ENCODE results near the gene ZBTB7A.
"Not testable (repeated sequence)": the region's sequence is repeated elsewhere in the genome, so short reads cannot be mapped to it uniquely, and the experiment has no call there.

The ZBTB7A gene

GRCh38 chr19:4012975-4013634 is 53.6 kb downstream of the ZBTB7A start:
- TF ChIP-seq CTCF (IDR thresholded peaks at IDR 0.05; ENCODE audit: borderline replicate concordance, control extremely low read depth, extremely low read depth, insufficient read depth, missing control alignments) = no peak
- DNase-seq (ENCODE audit: low spot score) = no peak
- in situ Hi-C loops (cut with MboI; ENCODE audit: low sequenced_read_pairs, unreplicated experiment) = no loop called here

DNA sequence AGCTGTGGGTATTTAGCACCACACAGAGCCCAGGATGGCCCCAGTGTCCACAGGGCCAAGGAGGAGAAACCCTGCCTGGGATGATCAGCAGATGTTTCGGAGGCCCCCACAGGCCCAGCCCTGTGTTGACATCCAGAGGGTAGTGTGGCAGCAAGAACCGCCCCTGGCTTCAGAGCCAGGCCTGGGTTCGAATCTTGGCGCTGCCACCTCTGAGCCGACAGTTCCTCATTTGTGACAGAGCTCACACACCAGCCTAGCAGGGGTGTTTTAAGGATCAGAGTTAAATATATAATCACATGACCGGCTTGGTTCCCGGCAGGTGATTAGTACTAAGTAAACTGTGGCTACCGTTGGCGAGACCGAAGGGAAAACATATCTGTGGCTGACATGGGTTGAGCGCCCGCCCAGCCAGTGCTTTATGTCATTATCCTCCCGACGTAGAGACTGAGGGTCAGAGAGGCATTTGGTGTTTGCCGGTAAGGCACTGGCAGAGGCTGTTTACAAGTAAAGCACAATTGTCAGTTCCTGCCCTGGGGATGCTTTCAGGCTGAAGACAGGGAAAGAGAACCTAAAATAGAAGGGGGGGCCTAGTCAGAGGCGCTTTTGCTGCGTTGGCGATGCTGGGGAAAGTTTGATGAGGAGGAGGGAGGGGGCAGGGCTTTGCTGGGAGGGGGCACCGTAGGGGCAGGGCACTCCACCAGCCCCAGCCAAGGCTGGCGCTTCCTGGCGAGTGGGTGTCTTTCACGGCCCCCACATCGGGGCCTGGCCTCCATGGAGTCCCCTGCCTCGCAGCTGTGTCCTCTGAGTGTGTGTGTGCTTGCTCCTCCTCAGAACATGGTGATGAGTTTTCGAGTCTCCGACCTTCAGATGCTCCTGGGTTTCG is 54.4 kb downstream of the ZBTB7A start:
- no peak for TF ChIP-seq CTCF (IDR thresholded peaks at IDR 0.05; ENCODE audit: borderline replicate concordance, control extremely low read depth, extremely low read depth, insufficient read depth, missing control alignments)
- no peak for DNase-seq (ENCODE audit: low spot score)
- in situ Hi-C loops (cut with MboI; ENCODE audit: low sequenced_read_pairs, unreplicated experiment) = no loop called here

DNA sequence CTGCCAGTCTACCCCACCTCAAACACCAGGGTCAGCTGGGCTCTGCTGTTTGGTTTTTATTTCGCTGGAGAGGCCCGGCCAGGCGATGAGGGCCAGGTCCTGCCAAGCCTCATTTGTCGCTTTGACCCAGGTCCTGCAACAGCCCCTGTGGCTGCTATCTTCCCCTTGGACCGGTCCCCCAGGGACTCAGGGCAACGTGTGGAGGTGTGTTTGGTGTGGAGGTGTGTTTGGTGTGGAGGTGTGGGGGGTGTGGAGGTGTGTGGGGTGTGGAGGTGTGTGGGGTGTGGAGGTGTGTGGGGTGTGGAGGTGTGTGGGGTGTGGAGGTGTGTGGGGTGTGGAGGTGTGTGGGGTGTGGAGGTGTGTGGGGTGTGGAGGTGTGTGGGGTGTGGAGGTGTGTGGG is 55.3 kb downstream of the ZBTB7A start:
- DNase-seq (ENCODE audit: low spot score); in situ Hi-C loops (cut with MboI; ENCODE audit: low sequenced_read_pairs, unreplicated experiment): not testable (repeated sequence)

- no peak for DNase-seq (ENCODE audit: low spot score)
- in situ Hi-C loops (cut with MboI; ENCODE audit: low sequenced_read_pairs, unreplicated experiment) = no loop called here
- no peak for TF ChIP-seq CTCF (IDR thresholded peaks at IDR 0.05; ENCODE audit: borderline replicate concordance, control extremely low read depth, extremely low read depth, insufficient read depth, missing control alignments)
Observed at GRCh38 chr19:4010808-4011110, 55.9 kb downstream of the ZBTB7A start.

- DNase-seq (ENCODE audit: low spot score) = no peak
- in situ Hi-C loops (cut with MboI; ENCODE audit: low sequenced_read_pairs, unreplicated experiment) = no loop called here
- no peak for TF ChIP-seq CTCF (IDR thresholded peaks at IDR 0.05; ENCODE audit: borderline replicate concordance, control extremely low read depth, extremely low read depth, insufficient read depth, missing control alignments)
Observed at GRCh38 chr19:4009990-4010807, 56.5 kb downstream of the ZBTB7A start.

DNA sequence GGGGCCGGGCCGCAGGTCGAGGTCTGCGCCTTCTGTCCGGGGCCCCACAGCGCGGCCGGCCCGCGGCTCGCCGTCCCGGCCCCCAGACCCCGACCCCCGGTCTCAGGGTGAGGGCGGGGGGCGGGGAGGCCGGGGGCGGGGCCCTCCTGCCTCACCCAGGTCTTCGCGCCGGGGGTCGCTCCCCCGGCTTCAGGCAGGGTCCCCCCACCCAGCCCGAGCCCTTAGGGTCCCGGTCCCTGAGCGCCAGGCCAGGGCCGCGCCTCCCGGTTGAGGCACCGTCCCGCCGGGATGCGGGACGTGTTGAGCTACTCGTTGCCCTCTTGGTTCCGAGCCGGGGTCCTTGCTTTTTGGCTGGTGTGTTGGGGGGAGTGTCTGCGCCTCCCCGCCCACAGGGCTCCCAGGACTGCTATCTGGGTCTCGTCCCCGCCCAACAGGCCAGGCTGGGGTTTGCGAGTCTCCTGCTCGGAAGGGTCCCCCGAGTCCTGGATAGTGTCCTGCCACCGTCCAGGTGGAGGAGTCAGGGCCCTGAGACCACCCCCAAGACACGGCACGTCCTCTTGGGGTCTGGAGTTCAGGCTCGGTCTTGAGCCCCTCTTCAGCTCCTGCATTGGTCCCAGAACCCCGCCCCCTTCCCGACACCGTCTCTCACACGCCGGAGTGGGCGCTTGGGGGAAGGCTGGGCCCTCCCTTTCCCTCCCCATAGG is 58.7 kb downstream of the ZBTB7A start:
- no peak for TF ChIP-seq CTCF (IDR thresholded peaks at IDR 0.05; ENCODE audit: borderline replicate concordance, control extremely low read depth, extremely low read depth, insufficient read depth, missing control alignments)
- no peak for DNase-seq (ENCODE audit: low spot score)
- in situ Hi-C loops (cut with MboI; ENCODE audit: low sequenced_read_pairs, unreplicated experiment) = no loop called here

Measured in GM13976 (cell line).